H9 (cell line): ENCODE measurements around the gene PIMREG. TPM values are rescaled to one million over a fixed set of nuclear protein-coding genes. Genes with fewer than 3 reads are reported as not detected.

Source experiments
- DNase-seq: peaks from one replicate; pipeline ENCODE4 v3.0.0-alpha.2; 2017
- H2AFZ ChIP-seq: one replicate; pipeline ENCODE4 v1.6.1; 2013; ENCODE audit warnings: mild to moderate bottlenecking, low read length, control low read depth, moderate library complexity
- H2AK5ac ChIP-seq: 2 replicates; pipeline ENCODE4 v1.6.1; 2013; ENCODE audit warnings: low read length, control low read depth, mixed read lengths; ENCODE audit not compliant: insufficient read length
- H2BK120ac ChIP-seq: one replicate; pipeline ENCODE4 v1.6.1; 2013; ENCODE audit warnings: low read depth, mild to moderate bottlenecking, low read length, control low read depth, inconsistent platforms; ENCODE audit not compliant: poor library complexity, severe bottlenecking
- H2BK12ac ChIP-seq: 2 replicates; pipeline ENCODE4 v1.6.1; 2013; ENCODE audit warnings: low read length, control low read depth, mixed read lengths, low read depth; ENCODE audit not compliant: insufficient read length
- H2BK15ac ChIP-seq: 2 replicates; pipeline ENCODE4 v1.6.1; 2013; ENCODE audit warnings: low read depth, low read length, control low read depth
- H2BK20ac ChIP-seq: one replicate; pipeline ENCODE4 v1.6.1; 2013; ENCODE audit warnings: low read depth, mild to moderate bottlenecking, low read length, control low read depth, inconsistent platforms; ENCODE audit not compliant: poor library complexity, severe bottlenecking
- H2BK5ac ChIP-seq: 2 replicates; pipeline ENCODE4 v1.6.1; 2013; ENCODE audit warnings: low read length, control low read depth, mixed read lengths; ENCODE audit not compliant: insufficient read length
- H3K14ac ChIP-seq: 2 replicates; pipeline ENCODE4 v1.6.1; 2013; ENCODE audit warnings: low read length, control low read depth; ENCODE audit not compliant: insufficient read depth
- H3K18ac ChIP-seq: 2 replicates; pipeline ENCODE4 v1.6.1; 2013; ENCODE audit warnings: low read depth, mild to moderate bottlenecking, mixed read lengths, low read length, control low read depth; ENCODE audit not compliant: insufficient read length
- H3K23ac ChIP-seq: 2 replicates; pipeline ENCODE4 v1.6.1; 2013; ENCODE audit warnings: low read length, control low read depth, mixed read lengths, low read depth; ENCODE audit not compliant: insufficient read length
- H3K23me2 ChIP-seq: 2 replicates; pipeline ENCODE4 v1.6.1; 2013; ENCODE audit warnings: low read depth, mild to moderate bottlenecking, mixed read lengths, low read length, control low read depth; ENCODE audit not compliant: insufficient read length, poor library complexity, severe bottlenecking
- H3K27ac ChIP-seq: 2 replicates; pipeline ENCODE4 v1.5.1; 2013; ENCODE audit warnings: low read length, control low read depth, mixed read lengths, low read depth; ENCODE audit not compliant: insufficient read length
- H3K27me3 ChIP-seq: 2 replicates; pipeline ENCODE4 v1.6.1; 2013; ENCODE audit warnings: low read length, control low read depth, inconsistent platforms; ENCODE audit not compliant: insufficient read depth
- H3K4ac ChIP-seq: 2 replicates; pipeline ENCODE4 v1.6.1; 2013; ENCODE audit warnings: low read depth, mild to moderate bottlenecking, control low read depth, inconsistent platforms, low read length, moderate library complexity
- H3K4me1 ChIP-seq: 2 replicates; pipeline ENCODE4 v1.6.1; 2013; ENCODE audit warnings: low read length, control low read depth, inconsistent platforms; ENCODE audit not compliant: insufficient read depth
- H3K4me2 ChIP-seq: 2 replicates; pipeline ENCODE4 v1.6.1; 2013; ENCODE audit warnings: low read length, control low read depth, mixed read lengths; ENCODE audit not compliant: insufficient read length, insufficient read depth
- H3K56ac ChIP-seq: 2 replicates; pipeline ENCODE4 v1.6.1; 2013; ENCODE audit warnings: low read depth, mild to moderate bottlenecking, mixed read lengths, low read length, control low read depth; ENCODE audit not compliant: insufficient read length
- H3K79me1 ChIP-seq: 2 replicates; pipeline ENCODE4 v1.6.1; 2013; ENCODE audit warnings: low read depth, mild to moderate bottlenecking, moderate library complexity, low read length, control low read depth, inconsistent platforms; ENCODE audit not compliant: insufficient read depth, poor library complexity, severe bottlenecking
- H3K79me2 ChIP-seq: 2 replicates; pipeline ENCODE4 v1.6.1; 2013; ENCODE audit warnings: low read length, control low read depth, inconsistent platforms; ENCODE audit not compliant: insufficient read depth
- H3K9ac ChIP-seq: 2 replicates; pipeline ENCODE4 v1.6.1; 2013; ENCODE audit warnings: low read length, control low read depth, mixed read lengths; ENCODE audit not compliant: insufficient read length; ENCODE audit errors: extremely low read depth
- H3K9me3 ChIP-seq: one replicate; pipeline ENCODE4 v1.6.1; 2013; ENCODE audit warnings: low read depth, low read length, inconsistent platforms; ENCODE audit not compliant: control insufficient read depth
- H3T11ph ChIP-seq: one replicate; pipeline ENCODE4 v1.6.1; 2013; ENCODE audit warnings: mild to moderate bottlenecking, low read length, control low read depth, inconsistent platforms
- H4K20me1 ChIP-seq: one replicate; pipeline ENCODE4 v1.6.1; 2013; ENCODE audit not compliant: control insufficient read depth, insufficient read length, insufficient read depth
- H4K5ac ChIP-seq: 2 replicates; pipeline ENCODE4 v1.6.1; 2013; ENCODE audit warnings: low read depth, mild to moderate bottlenecking, mixed read lengths, low read length, control low read depth; ENCODE audit not compliant: insufficient read length
- H4K8ac ChIP-seq: replicated peaks from 2 replicates; pipeline ENCODE4 v1.6.1; 2013; ENCODE audit warnings: low read length, control low read depth, mixed read lengths, low read depth; ENCODE audit not compliant: insufficient read length
- H4K91ac ChIP-seq: 2 replicates; pipeline ENCODE4 v1.6.1; 2013; ENCODE audit warnings: low read depth, mild to moderate bottlenecking, moderate library complexity, mixed read lengths, low read length, control low read depth; ENCODE audit not compliant: insufficient read length
- H3K27ac Mint-ChIP-seq, 3 experiments: 2 replicates in 2 of 3; 3 replicates in 1 of 3; pipeline ENCODE4 v1.8.0; 2020 to 2021; ENCODE audit warnings: mixed read lengths in 3 of 3, mild to moderate bottlenecking in 1 of 3, moderate library complexity in 1 of 3
- H3K27me3 Mint-ChIP-seq: 2 replicates; pipeline ENCODE4 v1.8.0; 2021; ENCODE audit warnings: low read depth, mild to moderate bottlenecking, moderate library complexity, mixed read lengths
- H3K36me3 Mint-ChIP-seq, 3 experiments: 2 replicates in 2 of 3; 3 replicates in 1 of 3; pipeline ENCODE4 v1.8.0; 2020 to 2021; ENCODE audit warnings: low read depth in 3 of 3, mixed read lengths in 3 of 3; ENCODE audit not compliant: insufficient read depth in 1 of 3
- H3K4me1 Mint-ChIP-seq, 2 experiments: 2 replicates each; pipeline ENCODE4 v1.8.0; 2020; ENCODE audit warnings: mixed read lengths in 2 of 2
- H3K4me3 Mint-ChIP-seq, 2 experiments: 2 replicates in 1 of 2; 3 replicates in 1 of 2; pipeline ENCODE4 v1.8.0; 2020 to 2021; ENCODE audit warnings: mild to moderate bottlenecking in 2 of 2, mixed read lengths in 2 of 2, moderate library complexity in 1 of 2
- H3K9me3 Mint-ChIP-seq, 2 experiments: 2 replicates in 1 of 2; 3 replicates in 1 of 2; pipeline ENCODE4 v1.8.0; 2020; ENCODE audit warnings: mild to moderate bottlenecking in 2 of 2, mixed read lengths in 2 of 2, moderate library complexity in 1 of 2
- CTCF ChIP-seq: fragments of 200-600 bp; sonication (generic); conservative IDR thresholded peaks from 3 replicates; pipeline ENCODE4 v1.8.0; 2021; ENCODE audit warnings: antibody characterized with exemption, mild to moderate bottlenecking
- WGBS: extraction: QIAGEN DNeasy Blood & Tissue Kit; methylation state at CpG from one replicate; pipeline ENCODE4 v1.1.7; 2013; ENCODE audit warnings: missing lambda C conversion rate, low lambda C conversion rate, mixed read lengths; ENCODE audit not compliant: insufficient read length; ENCODE audit errors: extremely low coverage; 5-methylcytosine and 5-hydroxymethylcytosine counted together
- total RNA-seq: library from RNA; stranded (reverse); gene quantifications from 2 replicates; pipeline ENCODE4 v1.2.1, GENCODE V29; 2021

PIMREG gene
- total RNA-seq, 1 experiment from 2014 or later: 91.6 TPM

DNA sequence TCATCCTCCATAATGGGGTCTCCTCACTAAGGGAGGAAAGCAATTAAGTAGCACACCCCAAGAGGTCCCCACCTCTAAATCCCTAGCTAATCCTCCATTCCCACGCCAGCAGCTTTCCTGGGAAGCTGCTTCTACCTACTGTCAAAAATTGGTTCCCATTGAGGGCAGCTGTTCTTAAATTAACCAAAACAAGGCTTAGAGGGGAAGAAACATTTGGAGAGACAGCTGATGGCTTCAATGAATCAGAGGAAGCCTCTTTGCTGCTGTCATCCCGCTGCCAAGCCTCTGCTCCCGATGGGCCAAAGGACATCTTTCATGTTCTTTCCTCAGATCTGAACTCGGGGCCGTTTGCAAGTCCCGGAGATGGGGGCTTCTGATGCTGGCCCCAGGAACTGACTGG lies 36.0 kb upstream of the PIMREG start:
- Histone ChIP-seq H4K20me1 (no peaks in the 10 kb centered on the region), H2BK12ac (no peak overlapping the region), H2BK15ac (no peak overlapping the region), H3T11ph (no peak overlapping the region), H2AFZ (no peak overlapping the region), H2BK5ac (no peak overlapping the region), H3K23ac (no peak overlapping the region), H3K4me2 (no peak overlapping the region), H2AK5ac (no peak overlapping the region), H3K27ac (no peak overlapping the region), H3K18ac (no peak overlapping the region), H2BK120ac (no peak overlapping the region), H3K4ac (no peak overlapping the region), H3K9ac (no peak overlapping the region), H3K56ac (no peak overlapping the region), H2BK20ac (no peak overlapping the region), H3K79me2 (no peaks in the 10 kb centered on the region), H4K91ac (no peak overlapping the region), H3K23me2 (no peaks in the 10 kb centered on the region), H3K9me3 (no peaks in the 10 kb centered on the region), H3K4me1 (no peaks in the 10 kb centered on the region), H4K8ac (no peak overlapping the region), H3K27me3 (no peaks in the 10 kb centered on the region), H3K14ac (no peak overlapping the region), H4K5ac (no peak overlapping the region), H3K79me1 (no peaks in the 10 kb centered on the region)
- TF ChIP-seq CTCF: no peak
- no peak for DNase-seq
- H3K27ac Mint-ChIP-seq: 0 out of 7 replicates have a peak overlapping the region, but pooled peaks of 1 of the 3 experiments have one; percentile 3
- WGBS: no CpG with 5 or more reads among the region's 6 CpGs
- no peaks in the 10 kb centered on the region for H3K36me3 Mint-ChIP-seq
- no peaks in the 10 kb centered on the region for H3K9me3 Mint-ChIP-seq
- H3K4me1 Mint-ChIP-seq: peaks cover 2 to 7% of the 10 kb centered on the region in 2 experiments; a peak in 2 of 4 replicates
- H3K27me3 Mint-ChIP-seq: no peaks in the 10 kb centered on the region; the same call in 1 of the 2 replicates
- H3K4me3 Mint-ChIP-seq: no peak overlapping the region
